Brain pericyte (primary cell): Measurements from ENCODE around the gene CNN3.

Experiments
- DNase-seq: peaks from one replicate; pipeline ENCODE4 v3.0.0-alpha.2; 2012; ENCODE audit warnings: low read depth, low spot score

CNN3 gene

DNA sequence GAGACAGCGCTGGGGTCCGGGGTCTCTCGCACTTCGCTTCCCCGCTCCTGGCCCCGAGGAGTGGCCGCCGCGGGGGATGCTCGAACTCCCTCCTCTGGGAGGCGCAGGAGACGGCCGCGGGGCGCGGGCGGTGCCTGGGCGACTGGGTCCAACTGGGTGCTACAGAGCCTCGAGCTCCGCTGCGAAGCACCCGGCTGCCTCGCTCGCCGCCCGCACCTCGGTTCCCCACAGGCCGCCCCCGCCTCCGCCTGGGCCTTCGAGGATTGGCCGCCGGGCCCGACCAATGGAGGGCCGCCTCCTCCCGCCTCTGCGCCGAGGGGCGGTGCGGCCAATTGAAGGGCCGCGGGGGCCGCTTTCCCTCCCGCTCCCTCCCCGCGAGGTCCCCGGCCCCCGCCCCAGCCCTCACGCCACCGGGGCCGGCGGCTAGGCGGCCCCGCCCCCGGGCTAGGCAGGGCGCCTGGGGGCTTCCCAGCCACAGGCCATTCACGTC, at the start of gene CNN3:
Gene CNN3 (minus strand): TSS at position 196 of the 490 bp plus-strand sequence. CDS start 216 bp downstream, outside the sequence.
- DNase-seq, result peak; percentile 74

DNA sequence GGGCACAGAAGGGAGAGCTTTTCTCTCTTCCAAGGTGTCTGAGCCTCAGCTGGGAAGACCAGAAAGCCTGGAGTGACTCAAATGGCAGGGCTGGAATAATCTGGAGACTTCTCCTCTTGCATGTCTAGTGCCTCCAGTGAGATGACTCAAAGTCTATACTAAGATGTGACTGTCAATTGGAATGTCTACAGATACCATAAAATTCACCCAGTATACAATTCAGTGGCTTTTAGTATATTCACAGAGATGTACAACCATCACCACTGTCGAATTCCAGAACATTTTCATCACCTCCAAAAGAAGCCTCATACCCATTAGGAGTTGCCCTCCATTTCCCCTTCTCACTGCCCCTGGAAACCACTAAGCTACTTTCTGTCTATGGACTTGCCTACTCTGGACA, 47.9 kb upstream of the CNN3 start:
- DNase-seq, result no peak

DNA sequence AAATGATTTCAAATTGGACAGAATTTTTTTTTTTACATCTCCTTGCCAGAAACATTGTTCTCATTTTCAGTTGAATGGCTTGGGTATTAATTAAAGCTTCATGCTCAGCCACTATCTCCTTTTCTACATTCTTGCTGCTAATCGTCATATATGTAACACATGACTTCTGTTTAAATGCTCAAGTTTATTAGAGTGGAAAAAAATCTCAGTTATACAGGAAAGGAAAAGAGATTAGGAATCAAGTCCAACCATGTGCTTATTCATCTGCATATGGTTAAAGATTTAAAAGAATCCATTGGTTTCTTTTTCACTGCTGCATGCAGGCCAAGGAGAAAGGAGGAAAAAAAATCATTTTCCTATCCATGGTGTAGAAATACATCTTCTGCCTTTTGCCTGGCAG, 47.3 kb upstream of the CNN3 start:
- DNase-seq, result no peak

DNA sequence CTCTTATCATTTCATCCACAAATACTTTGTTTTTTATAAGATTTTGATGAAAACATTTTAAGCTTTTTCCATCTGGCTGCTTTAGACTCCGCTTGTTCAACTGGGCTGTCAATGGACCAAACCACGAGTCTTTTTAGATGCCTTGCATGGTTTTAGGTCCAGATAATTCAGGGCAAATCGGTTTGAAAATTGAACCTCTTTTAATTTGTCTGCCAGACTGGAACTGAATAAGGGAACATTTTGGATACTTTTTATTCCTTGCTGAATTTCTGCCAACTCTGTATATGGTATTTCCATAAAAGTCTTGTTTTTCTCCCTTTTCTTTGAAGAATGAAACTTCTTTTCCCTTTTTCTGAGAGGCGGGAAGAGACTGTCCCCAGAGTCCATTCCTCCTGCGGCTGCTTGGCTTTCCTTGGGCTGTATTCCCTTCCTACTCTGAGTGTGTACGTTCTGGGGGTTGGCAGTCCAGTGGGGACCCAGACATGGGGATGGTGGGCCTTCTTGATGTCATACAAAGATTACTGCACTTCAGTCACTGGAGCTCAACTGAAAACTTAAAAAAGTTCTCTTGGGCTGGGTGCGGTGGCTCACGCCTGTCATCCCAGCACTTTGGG, 46.5 kb upstream of the CNN3 start:
- DNase-seq, result no peak

DNA sequence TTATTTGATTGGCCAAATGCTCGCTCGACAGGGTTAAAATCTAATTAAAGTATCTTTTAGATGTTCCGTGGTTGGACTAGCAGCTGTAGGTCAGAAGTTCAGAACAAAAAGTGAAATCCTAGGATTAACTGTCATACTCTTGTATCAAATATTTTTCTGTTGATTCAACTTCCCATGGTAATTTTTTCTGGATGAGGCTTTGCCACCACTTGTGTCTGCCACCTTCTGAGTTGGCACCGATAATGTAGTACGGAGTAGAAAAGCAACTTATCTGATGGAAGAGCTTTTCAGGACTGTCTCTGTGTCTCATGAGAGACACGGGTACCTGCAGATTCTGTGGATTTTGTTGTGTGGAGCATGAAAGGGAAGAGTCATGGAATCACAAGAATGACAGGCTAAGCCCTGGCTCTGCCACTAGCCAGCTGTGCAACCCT, 44.6 kb upstream of the CNN3 start:
- no peak for DNase-seq

DNA sequence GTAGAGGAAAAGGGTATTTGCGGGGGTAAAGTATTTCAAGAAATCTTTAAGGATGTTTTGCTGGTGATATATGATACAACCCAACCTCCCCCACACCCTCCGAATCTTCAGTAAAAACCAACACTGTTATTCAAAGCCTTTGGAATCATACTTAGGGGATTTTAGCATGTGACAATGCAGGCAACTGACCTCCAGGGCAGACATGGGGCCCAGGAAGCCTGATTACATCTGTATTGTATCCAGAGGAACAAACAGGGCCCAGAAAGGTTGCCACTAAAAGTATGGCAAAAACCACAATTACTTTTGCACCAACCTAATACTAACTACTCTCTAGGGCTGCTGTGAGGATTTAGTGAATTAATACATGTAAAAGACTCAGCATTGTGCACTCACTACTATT, 43.9 kb upstream of the CNN3 start:
- no peak for DNase-seq

DNA sequence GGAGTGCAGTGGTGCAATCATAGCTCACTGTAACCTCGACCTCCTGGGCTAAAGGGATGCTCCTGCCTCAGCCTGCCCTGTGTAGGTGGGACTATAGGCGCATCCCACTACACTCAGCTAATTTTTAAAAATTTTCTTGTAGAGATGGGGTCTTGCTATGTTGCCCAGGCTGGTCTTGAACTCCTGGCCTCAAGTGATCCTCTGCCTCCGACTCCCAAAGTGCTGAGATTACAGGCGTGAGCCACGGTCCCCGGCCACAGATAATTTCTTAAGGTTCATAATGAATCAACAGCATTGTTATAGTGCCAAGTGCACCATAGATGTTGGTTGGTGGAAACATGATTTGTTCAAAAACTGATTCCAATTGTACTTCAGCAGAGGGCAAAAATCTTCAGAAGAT, 42.2 kb upstream of the CNN3 start:
- DNase-seq, result no peak

DNA sequence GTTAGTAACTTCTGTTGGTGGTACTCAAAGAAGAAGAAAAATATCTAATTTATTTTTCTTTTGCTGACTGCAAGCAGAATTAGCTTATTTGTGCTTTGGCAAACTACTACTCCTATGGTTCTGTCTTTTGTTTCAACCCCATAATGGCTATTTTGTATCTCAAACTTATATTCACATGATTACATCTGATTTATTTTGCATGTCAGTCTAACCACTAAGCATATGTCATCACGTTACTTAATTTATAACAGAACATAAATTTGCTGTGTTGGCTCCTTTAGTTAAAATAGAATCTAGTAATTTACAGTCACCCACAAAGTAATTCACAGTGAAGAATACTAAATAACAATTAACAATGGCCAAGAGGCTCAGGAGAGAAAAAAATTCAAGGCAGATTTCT, 39.1 kb upstream of the CNN3 start:
- no peak for DNase-seq

DNA sequence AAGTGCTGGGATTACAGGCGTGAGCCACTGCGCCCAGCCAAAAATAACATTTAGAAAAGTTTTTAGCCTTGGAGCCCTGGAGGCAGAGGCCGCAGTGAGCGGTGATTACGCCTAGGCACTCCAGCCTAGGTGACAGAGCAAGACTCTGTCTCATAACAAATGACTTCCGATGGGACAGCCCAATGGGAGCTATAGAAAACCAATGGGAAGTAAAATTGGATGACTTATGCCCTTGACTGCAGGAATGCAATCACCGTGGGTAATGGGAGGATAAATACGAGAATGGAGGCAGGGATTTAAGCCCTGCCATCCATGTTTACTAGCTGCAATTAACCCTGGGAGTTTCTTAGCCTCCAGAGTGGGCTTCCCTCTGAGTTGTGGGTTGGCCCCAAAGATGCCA, 37.0 kb upstream of the CNN3 start:
- DNase-seq, result no peak

DNA sequence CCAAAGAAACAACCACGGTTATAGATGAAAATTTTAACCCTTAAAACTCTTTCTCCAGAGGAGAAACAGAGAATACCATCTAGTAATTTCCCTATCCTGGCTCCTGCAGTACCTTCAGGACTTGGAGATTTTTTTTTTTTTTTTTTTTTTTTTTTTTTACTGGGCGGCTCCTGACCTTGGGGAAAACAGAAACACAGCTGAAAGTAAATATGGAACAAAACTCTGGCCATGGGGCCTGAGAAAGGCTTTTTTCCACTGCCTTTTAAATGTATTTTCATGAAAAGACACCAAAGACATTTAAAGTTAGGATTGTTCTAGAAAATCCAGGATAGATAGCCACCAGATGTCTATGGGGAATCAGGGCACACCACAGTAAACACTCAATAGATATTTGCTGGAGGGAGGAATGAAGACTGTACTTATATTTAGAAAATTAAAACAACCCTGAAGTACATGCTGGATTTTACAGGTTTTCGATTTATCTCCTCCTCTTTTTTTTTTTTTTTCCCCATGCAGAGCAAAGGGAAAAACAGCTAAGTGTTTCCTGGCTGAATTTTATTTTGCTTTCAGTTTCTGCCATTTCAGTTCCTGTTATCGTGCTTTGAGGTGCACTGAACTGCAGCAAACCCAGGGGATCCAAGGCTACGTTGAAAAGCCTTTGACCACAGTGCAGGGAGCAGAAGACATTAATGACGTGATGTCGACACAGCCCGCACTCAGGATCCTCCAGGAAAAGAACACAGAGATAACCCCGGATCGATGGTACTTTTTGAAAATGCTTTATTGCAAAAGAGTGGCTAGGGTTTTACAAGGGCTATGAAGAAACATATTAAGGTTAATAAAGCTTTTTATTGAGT, 35.7 kb upstream of the CNN3 start:
- no peak for DNase-seq

DNA sequence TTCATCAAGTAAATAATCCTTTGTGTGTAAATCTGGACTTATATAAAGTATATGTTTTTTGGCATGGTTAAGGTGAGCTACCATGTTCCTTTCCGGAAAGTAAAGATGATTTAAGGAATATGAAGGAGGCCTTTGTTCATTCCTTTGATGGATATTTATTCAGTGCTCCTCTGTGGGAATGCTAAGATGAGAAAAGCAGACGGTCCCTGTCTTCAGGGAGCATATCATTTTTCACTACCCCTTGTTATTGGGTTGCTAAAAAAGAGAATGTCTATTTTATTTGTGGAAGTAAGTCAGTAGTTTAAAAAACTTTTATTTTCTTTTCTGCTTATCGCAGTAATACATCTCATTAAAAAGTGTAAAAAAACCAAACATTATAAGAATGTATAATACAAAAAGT, 35.1 kb upstream of the CNN3 start:
- DNase-seq, result no peak

DNA sequence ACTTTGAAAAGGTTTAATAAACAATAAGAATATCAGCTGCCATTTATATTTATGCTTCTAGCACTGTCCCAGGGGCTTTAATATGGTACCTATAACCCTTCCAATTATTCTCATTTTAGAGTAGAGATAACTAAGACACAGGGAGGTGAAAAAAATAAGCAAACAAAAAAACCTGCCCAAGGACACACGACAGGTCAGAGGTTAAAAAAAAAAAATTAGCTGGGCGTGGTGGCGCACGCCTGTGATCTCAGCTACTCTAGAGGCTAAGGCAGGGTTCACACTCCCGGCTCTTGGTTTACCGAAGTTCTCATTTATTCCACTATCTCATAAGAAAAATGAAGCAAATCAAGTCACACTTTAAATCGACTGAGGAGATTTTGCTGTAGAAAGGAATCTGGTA, 34.7 kb upstream of the CNN3 start:
- DNase-seq, result no peak

DNA sequence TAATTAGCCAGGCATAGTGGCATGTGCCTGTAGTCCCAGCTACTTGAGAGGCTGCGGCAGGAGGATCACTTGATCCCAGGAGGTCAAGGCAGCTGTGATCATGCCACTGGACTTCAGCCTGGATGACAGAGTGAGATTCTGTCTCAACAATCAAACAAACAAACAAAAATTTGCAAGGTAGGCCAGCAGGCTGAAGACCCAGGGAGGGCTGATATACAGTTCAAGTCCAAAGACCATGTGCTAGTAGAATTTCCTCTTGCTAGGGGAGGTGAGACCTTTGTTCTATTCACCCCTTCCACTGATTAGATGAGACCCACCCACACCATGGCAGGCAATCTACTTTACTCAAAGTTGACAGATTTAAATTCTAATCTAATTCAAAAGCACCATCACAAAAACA, 31.2 kb upstream of the CNN3 start:
- DNase-seq, result no peak

DNA sequence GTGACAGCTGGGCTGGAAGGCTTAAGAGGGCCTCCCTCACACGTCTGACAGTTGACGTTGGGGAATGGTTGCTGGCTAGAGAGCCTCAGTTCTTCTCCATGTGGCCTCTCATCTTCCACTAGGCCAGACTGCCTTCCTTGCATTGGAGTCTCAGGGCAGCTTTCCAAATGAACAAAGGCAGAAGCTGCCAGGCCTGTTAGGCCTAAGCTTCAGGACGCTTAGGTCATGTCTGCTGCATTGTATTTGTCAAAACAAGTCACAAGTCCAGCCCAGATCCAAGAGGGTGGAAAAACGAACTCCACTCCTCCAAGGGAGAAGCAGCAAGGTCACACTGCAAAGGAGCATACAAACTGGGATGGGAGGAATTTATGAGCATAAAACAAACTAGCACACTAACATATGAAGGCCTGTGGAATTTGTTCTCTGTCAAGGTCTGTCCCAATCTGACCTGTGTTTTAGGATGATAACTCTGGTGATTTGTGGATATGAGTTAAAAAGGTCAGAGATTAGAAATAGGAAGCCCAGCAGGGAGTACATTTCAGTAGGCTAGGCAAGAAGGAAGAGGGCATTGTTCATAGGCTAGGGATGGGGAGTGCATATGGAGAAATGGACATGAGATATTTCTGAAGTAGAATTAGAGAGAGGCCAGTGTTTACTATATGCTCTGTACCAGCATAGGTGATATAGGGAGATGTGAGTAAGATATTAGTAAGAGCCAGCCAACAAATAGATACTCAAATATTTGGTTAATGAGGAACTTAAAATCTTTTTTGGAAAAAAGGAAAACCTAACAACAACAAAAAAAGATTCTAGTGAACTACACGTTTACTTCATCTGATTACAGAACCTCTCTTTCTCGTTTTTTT, 29.1 kb upstream of the CNN3 start:
- DNase-seq, result no peak

DNA sequence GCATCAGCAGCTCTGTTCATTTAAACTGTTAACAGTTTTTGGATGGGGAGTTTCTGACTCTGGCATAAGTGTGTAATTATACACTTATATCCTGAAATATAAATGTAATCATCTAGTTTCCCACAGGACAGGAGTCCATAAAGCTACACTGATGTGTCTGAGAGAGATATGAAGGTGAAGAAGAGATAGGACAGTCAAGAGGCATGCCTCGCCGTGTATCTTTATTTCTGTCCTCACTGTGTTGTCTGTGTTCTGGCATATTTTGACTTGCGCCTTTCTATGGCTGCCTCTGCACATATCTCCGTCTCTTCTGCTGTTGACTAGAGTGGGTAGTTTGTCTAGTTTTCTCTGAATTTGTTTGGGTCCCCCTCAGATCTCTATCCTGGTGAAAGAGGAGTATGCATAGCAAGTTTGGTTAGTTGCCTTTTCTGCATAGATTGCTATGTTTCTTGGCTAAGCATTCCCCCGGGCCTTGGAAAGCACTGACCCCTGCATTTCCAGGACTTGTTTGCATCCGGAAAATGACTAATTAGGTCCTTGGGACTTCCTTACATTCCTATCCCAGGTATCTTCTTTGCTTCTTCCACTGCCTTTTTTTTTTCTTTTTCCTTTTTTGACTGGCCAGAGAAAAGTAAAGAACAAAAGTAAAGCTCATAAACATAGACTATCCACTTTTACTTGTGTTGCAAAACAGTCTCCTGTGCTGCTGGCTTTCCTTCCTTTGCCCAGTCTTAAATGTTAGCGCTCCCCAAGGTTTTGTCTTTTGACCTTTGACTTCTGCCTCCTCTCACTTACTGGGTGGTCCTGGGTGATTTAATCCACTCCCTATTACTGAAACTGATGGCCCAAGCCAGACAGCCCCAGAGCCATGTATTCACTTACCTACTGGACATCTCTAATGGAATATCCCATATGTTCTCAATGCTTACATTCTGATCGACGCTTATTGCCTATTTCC, 27.6 kb upstream of the CNN3 start:
- DNase-seq, result no peak

DNA sequence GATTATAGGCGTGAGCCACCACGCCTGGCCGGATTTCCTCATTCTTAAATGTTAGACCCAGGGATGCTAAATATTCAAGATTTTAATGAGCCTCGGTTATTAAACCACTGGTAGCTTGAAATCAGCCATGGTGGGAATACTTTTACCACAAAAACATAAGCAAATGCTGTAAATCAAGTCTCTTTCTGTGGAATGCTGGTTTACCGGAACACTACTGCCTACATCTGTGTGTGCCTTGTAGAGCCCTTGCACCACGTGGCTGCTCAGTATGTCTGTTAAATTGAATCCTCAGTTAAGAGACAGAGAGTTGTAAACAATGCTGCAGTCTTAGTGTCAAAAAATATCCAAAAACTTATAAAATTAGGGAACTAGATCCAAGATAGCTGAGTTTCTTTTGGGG, 26.8 kb upstream of the CNN3 start:
- no peak for DNase-seq

DNA sequence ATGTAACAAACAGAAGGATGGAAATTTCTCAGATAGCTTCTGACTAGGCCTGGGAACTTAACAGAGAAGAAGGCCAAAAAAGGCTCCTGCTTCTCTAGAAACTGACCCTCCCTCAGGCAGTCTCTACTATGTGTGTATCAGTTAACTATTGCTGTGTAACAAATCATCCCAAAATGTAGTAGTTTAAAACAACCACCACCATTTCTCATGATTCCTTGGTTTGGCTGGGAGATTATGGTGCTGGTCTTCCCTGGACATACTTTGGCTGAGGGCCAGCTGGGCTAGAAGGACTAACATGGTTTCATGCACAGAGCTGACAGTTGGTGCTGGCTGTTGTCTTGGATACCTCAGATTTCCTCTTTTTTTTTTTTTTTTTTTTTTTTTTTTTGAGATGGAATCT, 26.2 kb upstream of the CNN3 start:
- DNase-seq, result no peak

DNA sequence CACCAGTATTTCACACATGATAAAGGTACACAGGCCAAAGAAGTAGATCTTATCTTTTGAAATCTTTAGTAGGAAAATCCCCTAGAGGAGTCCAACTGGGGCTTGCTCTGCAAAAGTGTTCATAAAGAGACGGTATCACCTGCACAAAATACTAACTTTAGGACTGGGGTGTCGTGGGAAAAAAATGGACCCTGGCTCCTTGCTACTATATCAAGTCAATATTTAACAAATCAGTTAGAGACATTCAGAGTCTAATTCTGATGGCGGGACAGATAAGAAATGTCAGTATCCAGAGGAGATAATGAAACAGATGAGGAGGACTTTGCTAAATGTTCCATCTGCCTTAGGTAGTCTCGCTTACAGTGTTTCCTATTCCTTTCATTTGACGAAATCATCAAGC, 25.6 kb upstream of the CNN3 start:
- DNase-seq, result no peak

DNA sequence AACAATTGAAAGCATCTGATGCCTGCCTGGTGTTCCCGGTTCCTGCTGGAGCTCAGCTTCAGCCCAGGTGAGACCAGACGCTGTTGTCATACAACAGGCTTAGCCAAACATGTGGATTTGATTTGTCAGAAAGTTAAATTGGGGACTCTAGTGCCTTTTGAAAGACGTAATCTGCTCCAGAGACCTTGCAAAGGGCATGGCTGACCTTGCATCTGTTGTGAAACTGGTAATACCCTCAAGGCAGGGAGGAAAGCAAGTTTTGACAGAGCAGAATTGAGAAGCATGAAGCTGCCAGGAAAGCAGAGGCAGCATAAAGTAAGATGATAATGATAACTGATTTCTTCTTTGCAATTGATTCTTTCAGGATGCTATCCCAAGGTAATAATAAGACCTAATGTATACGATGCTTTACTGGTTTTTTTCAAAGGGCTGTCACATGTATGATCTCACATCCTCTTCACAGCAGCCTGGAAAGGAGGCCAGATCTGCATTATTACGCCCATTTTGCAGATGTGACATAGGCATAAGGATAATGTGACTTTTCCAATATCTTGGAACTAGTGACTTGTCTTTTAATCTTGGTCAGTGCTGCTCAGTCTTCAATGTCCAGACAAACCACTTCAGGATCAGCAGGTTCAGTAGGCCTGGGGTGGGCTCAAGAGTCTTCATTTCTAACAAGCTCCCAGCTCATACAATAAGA, 24.7 kb upstream of the CNN3 start:
- no peak for DNase-seq

DNA sequence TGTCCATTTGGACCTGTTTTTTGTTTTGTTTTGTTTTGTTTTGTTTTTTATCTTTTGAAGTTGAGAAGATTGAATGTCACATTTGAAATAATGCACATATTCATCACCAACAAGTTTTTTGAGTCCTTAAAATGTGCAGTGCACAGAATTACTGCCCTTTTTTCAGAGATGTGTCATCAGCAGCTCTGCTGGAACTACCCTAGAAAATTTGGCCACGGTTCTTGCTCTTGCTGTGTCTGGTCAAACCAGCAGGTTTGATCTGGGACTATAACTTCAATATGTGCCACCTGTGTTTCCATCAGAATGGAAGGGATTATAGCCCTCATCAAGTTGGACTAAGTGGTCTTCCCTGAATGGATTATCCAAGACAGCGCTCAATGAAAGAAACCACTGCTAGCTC, 24.1 kb upstream of the CNN3 start:
- DNase-seq, result no peak
